NB4 (cell line): Measurements from ENCODE around the gene FAM53C.

Experiments
- DNase-seq: peaks from one replicate; pipeline ENCODE4 v3.0.0; 2010; ENCODE audit warnings: low read depth
- H3K4me3 ChIP-seq: one replicate; pipeline ENCODE4 v1.5.1; 2011; ENCODE audit warnings: mild to moderate bottlenecking, low read depth, low read length, moderate library complexity
- MYC ChIP-seq: IDR thresholded peaks from 2 replicates; pipeline ENCODE4 v1.6.1; 2011; ENCODE audit warnings: low read depth, low read length
- POLR2A ChIP-seq: IDR thresholded peaks from 2 replicates; pipeline ENCODE4 v1.6.1; 2011; ENCODE audit warnings: mild to moderate bottlenecking; ENCODE audit not compliant: insufficient read length; ENCODE audit errors: extremely low read depth
- TF ChIP-seq, protein P1 (sequence below): IDR thresholded peaks from 2 replicates; pipeline ENCODE4 v1.6.1; 2011; ENCODE audit warnings: low read depth, low read length
- TF ChIP-seq, protein P2 (sequence below): IDR thresholded peaks from one replicate; pipeline ENCODE4 v1.5.1; 2012; ENCODE audit warnings: low read depth, low read length

The FAM53C gene

GRCh38 chr5:138337685-138338410 lies at the start of gene FAM53C:
FAM53C (plus strand) TSS chr5:138338266; CDS start chr5:138341336, 3,070 bp downstream.
- DNase-seq: peak; percentile 93
- TF ChIP-seq POLR2A: peak; percentile 99
- TF ChIP-seq, protein P1, sequence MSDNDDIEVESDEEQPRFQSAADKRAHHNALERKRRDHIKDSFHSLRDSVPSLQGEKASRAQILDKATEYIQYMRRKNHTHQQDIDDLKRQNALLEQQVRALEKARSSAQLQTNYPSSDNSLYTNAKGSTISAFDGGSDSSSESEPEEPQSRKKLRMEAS: peak; percentile 60; the same call in 1 of the 2 replicates
- 0 out of 2 replicates have a peak, but pooled peaks have one; percentile 73 for TF ChIP-seq MYC
- TF ChIP-seq, protein P2, sequence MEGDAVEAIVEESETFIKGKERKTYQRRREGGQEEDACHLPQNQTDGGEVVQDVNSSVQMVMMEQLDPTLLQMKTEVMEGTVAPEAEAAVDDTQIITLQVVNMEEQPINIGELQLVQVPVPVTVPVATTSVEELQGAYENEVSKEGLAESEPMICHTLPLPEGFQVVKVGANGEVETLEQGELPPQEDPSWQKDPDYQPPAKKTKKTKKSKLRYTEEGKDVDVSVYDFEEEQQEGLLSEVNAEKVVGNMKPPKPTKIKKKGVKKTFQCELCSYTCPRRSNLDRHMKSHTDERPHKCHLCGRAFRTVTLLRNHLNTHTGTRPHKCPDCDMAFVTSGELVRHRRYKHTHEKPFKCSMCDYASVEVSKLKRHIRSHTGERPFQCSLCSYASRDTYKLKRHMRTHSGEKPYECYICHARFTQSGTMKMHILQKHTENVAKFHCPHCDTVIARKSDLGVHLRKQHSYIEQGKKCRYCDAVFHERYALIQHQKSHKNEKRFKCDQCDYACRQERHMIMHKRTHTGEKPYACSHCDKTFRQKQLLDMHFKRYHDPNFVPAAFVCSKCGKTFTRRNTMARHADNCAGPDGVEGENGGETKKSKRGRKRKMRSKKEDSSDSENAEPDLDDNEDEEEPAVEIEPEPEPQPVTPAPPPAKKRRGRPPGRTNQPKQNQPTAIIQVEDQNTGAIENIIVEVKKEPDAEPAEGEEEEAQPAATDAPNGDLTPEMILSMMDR: no peak
- H3K4me3 ChIP-seq: peak within 1 kb of the TSS; percentile 85

GRCh38 chr5:138289296-138289695 lies 48.8 kb upstream of the FAM53C start:
- H3K4me3 ChIP-seq: no peak overlapping the region
- no peak for DNase-seq
- TF ChIP-seq, protein P2: no peak
- TF ChIP-seq POLR2A (no peak), MYC (no peak)
- TF ChIP-seq, protein P1: no peak

DNA sequence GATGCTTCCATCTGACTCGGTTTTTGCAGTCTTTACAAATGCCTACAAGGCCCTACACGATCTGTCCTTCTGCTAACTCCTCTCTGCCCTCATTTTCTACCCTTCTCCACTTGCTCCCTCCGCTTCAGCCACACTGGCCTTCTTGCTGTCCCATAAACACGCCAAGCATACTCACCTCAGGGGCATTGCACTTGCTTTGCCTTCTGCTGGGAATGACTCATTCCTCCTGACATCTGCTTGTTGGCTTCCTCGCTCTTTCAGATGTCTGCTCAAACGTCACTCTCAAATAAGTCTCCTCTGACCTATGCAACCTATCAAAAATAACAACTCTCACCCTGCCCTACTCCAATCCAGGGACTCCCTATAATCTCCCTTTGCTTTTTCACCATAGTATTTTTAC lies 34.7 kb upstream of the FAM53C start:
- no peak for TF ChIP-seq MYC
- no peak for TF ChIP-seq POLR2A
- TF ChIP-seq, protein P1: no peak
- TF ChIP-seq, protein P2: no peak
- peak; percentile 14 for DNase-seq

GRCh38 chr5:138305797-138306196 lies 32.3 kb upstream of the FAM53C start:
- DNase-seq: no peak
- TF ChIP-seq, protein P2: no peak
- TF ChIP-seq POLR2A (no peak), MYC (no peak)
- TF ChIP-seq, protein P1: no peak
- H3K4me3 ChIP-seq: no peak overlapping the region

More for the DNA sequence above, 34.7 kb upstream of the FAM53C start:
- H3K4me3 ChIP-seq: no peak overlapping the region

DNA sequence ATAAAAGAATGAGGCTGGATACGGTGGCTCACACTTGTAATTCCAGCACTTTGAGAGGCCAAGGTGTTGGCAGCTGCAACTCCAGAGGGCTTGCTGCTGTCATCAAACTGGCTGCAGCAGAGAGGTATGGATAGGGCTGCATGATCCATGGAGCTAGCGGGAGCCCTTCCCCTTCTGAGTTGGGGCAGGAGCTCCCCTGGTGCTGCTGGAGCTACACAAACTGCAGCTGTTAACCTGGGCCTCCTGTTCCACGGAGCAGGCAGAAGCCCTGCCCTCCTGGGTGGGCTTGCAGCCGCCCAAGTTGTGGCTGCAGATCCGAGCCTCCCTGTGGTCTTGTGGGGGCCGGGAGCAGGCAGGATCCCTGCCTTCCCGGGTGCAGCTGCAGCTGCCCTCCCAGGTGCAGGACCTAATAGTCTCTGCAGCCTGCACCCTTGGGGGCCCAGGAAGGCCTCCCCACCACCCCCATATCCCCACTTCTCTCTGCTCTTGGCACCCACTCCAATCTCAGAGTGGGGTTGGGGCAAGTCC lies 22.3 kb upstream of the FAM53C start:
- no peak overlapping the region for H3K4me3 ChIP-seq
- TF ChIP-seq POLR2A: no peak
- TF ChIP-seq, protein P1: no peak
- TF ChIP-seq MYC: no peak
- TF ChIP-seq, protein P2: no peak
- DNase-seq: no peak
